Measurements from ENCODE around the gene PLEKHA8.
A peak's percentile ranks its signal among the peaks of the same experiment; 100 is the strongest.

- TF ChIP-seq, protein P1, sequence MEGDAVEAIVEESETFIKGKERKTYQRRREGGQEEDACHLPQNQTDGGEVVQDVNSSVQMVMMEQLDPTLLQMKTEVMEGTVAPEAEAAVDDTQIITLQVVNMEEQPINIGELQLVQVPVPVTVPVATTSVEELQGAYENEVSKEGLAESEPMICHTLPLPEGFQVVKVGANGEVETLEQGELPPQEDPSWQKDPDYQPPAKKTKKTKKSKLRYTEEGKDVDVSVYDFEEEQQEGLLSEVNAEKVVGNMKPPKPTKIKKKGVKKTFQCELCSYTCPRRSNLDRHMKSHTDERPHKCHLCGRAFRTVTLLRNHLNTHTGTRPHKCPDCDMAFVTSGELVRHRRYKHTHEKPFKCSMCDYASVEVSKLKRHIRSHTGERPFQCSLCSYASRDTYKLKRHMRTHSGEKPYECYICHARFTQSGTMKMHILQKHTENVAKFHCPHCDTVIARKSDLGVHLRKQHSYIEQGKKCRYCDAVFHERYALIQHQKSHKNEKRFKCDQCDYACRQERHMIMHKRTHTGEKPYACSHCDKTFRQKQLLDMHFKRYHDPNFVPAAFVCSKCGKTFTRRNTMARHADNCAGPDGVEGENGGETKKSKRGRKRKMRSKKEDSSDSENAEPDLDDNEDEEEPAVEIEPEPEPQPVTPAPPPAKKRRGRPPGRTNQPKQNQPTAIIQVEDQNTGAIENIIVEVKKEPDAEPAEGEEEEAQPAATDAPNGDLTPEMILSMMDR (IDR thresholded peaks at IDR 0.05; ENCODE audit: low read depth, low read length, poor library complexity, severe bottlenecking), result peak; percentile 90
- no peak for TF ChIP-seq EZH2phosphoT487 (IDR thresholded peaks at IDR 0.05; ENCODE audit: borderline replicate concordance, low read length)
Observed at GRCh38 chr7:30062587-30062986, 34.4 kb downstream of the PLEKHA8 start.

Measured in DOHH2 (cell line).